ENCODE data around the gene SMCO4.

- TF ChIP-seq CTCF (conservative IDR thresholded peaks at IDR 0.05; ENCODE audit: low read length) (no peak), EZH2phosphoT487 (IDR thresholded peaks at IDR 0.05; ENCODE audit: borderline replicate concordance, low read depth, low read length) (no peak)
These were observed 4.6 kb upstream of the SMCO4 start for GRCh38 chr11:93547773-93548172.
